Endothelial cell of umbilical vein (primary cell): ENCODE results near the gene AGGF1. TPM values are rescaled to one million over a fixed set of nuclear protein-coding genes. Genes with fewer than 3 reads are reported as not detected.

ENCODE experiments used
- BruUV-seq: library from RNA; stranded (reverse); fragments of 400-500 nt; replicated peaks from 2 replicates; lab custom pipeline; 2021; lab: Mats Ljungman, UMichigan
- CTCF ChIA-PET: fragments of 300-600, 350-600 bp; sonication (Branson Sonifier 250); formaldehyde crosslinking; loops from one replicate; lab custom pipeline; 2021; ENCODE audit warnings: antibody characterized with exemption, inconsistent platforms; lab: Charles Lee
- POLR2A ChIA-PET: fragments of 300-600, 350-600 bp; sonication (Branson Sonifier 250); formaldehyde crosslinking; loops from one replicate; lab custom pipeline; 2021; ENCODE audit warnings: antibody characterized with exemption, inconsistent platforms; lab: Charles Lee
- DNase-seq: peaks from one replicate; pipeline ENCODE4 v3.0.0-alpha.2; 2011; ENCODE audit warnings: low read depth, low spot score
- FAIRE-seq: peaks from 2 replicates; lab custom pipeline; 2011; peaks lifted over from hg19 to GRCh38; lab: Jason Lieb, UNC
- H2AFZ ChIP-seq: 2 replicates; pipeline ENCODE4 v1.6.0; 2012; ENCODE audit warnings: low read depth, low read length, control low read depth, inconsistent platforms
- H3K27ac ChIP-seq: 2 replicates; pipeline ENCODE4 v1.5.1; 2011; ENCODE audit warnings: low read depth, mild to moderate bottlenecking, control low read depth, low read length, moderate library complexity; ENCODE audit not compliant: insufficient read depth
- H3K27me3 ChIP-seq, 2 experiments: 2 replicates each; pipeline versions ENCODE4 v1.6.0 to v1.6.1; 2011; ENCODE audit warnings: low read length in 2 of 2, mixed read lengths in 1 of 2; ENCODE audit not compliant: control insufficient read depth in 2 of 2, insufficient read depth in 2 of 2
- H3K36me3 ChIP-seq, 2 experiments: 2 replicates in 1 of 2; 3 replicates in 1 of 2; pipeline ENCODE4 v1.5.1; 2011; ENCODE audit warnings: low read length in 2 of 2, mild to moderate bottlenecking in 1 of 2, moderate library complexity in 1 of 2; ENCODE audit not compliant: control insufficient read depth in 2 of 2, insufficient read depth in 2 of 2; ENCODE audit errors: extremely low read depth in 1 of 2
- H3K4me1 ChIP-seq: 3 replicates; pipeline ENCODE4 v1.5.1; 2011; ENCODE audit warnings: mild to moderate bottlenecking, low read length; ENCODE audit not compliant: control insufficient read depth, insufficient read depth; ENCODE audit errors: extremely low read depth
- H3K4me2 ChIP-seq: 2 replicates; pipeline ENCODE4 v1.6.1; 2011; ENCODE audit warnings: low read length, control low read depth, mixed read lengths; ENCODE audit not compliant: insufficient read depth
- H3K4me3 ChIP-seq, 3 experiments: fragments of 200-600 bp in 1 of 3; sonication (generic), shearing (Covaris generic) in 1 of 3; replicated peaks in 1 of 3; 2 replicates each; pipeline ENCODE4 v1.5.1; 2011 to 2016; ENCODE audit warnings: control low read depth in 3 of 3, low read length in 3 of 3, mild to moderate bottlenecking in 2 of 3, inconsistent platforms in 1 of 3, low read depth in 1 of 3, moderate library complexity in 1 of 3; ENCODE audit not compliant: insufficient read depth in 1 of 3
- H3K79me2 ChIP-seq: 2 replicates; pipeline ENCODE4 v1.6.0; 2012; ENCODE audit warnings: low read length, inconsistent platforms; ENCODE audit not compliant: control insufficient read depth, insufficient read depth
- H3K9ac ChIP-seq: replicated peaks from 2 replicates; pipeline ENCODE3; 2011; ENCODE audit warnings: low read length, control low read depth; ENCODE audit not compliant: insufficient read depth; ENCODE audit errors: extremely low read depth
- H3K9me1 ChIP-seq: replicated peaks from 3 replicates; pipeline ENCODE4 v1.6.0; 2011; ENCODE audit warnings: mild to moderate bottlenecking, low read length; ENCODE audit not compliant: control insufficient read depth, insufficient read depth; ENCODE audit errors: extremely low read depth
- H3K9me3 ChIP-seq: replicated peaks from 2 replicates; pipeline ENCODE4 v1.5.1; 2012; ENCODE audit warnings: low read length, inconsistent platforms; ENCODE audit not compliant: control insufficient read depth, insufficient read depth
- H4K20me1 ChIP-seq: replicated peaks from 2 replicates; pipeline ENCODE3; 2011; ENCODE audit warnings: mild to moderate bottlenecking, low read length; ENCODE audit not compliant: control insufficient read depth, insufficient read depth; ENCODE audit errors: extremely low read depth
- EZH2 ChIP-seq: IDR thresholded peaks from 2 replicates; pipeline ENCODE4 v1.6.1; 2012; ENCODE audit warnings: borderline replicate concordance, low read depth, mild to moderate bottlenecking, moderate library complexity, low read length, inconsistent platforms; ENCODE audit not compliant: severe bottlenecking
- FOS ChIP-seq: IDR thresholded peaks from 2 replicates; pipeline ENCODE4 v1.6.1; 2011; ENCODE audit warnings: mild to moderate bottlenecking, low read length, moderate library complexity, borderline replicate concordance; ENCODE audit not compliant: insufficient read depth
- GATA2 ChIP-seq: IDR thresholded peaks from 2 replicates; pipeline ENCODE4 v1.7.0; 2011; ENCODE audit warnings: low read depth, mild to moderate bottlenecking, moderate library complexity, mixed read lengths, low read length; ENCODE audit not compliant: insufficient read length, insufficient read depth
- MAX ChIP-seq: IDR thresholded peaks from 2 replicates; pipeline ENCODE4 v1.6.1; 2011; ENCODE audit not compliant: insufficient read depth, insufficient read length
- POLR2A ChIP-seq: IDR thresholded peaks from 2 replicates; pipeline ENCODE4 v1.6.1; 2012; ENCODE audit warnings: low read depth, mild to moderate bottlenecking, control low read depth, low read length
- POLR2AphosphoS5 ChIP-seq: IDR thresholded peaks from 2 replicates; pipeline ENCODE4 v1.6.1; 2012; ENCODE audit warnings: low read depth, mild to moderate bottlenecking, control low read depth, low read length, moderate library complexity; ENCODE audit not compliant: insufficient read depth
- dilution Hi-C: fragments of 300-500 bp; cut with MboI; formaldehyde crosslinking; loops from one replicate; pipeline ENCODE4 v1.15.0; 2019; ENCODE audit warnings: low sequenced_read_pairs; ENCODE audit not compliant: extremely low pct_ligation_motif_present
- intact Hi-C: fragments of 100-400 bp; cut with micrococcal nuclease; formaldehyde crosslinking; loops from one replicate; pipeline ENCODE4 v1.10.0; 2022
- polyA plus RNA-seq, 4 experiments: library from polyadenylated mRNA; depleted of rRNA in 3 of 4; stranded (reverse) in 3 of 4; unstranded in 1 of 4; fragments of >200 nt; gene quantifications; 2 replicates each; pipeline versions ENCODE4 v1.2.1 to v1.2.3, GENCODE V29; 2011 to 2012; ENCODE audit warnings: missing spikeins in 1 of 4
- total RNA-seq: library from RNA; stranded (reverse); gene quantifications from 2 replicates; pipeline ENCODE4 v1.2.3, GENCODE V29; 2021
- TF ChIP-seq, protein P1 (sequence below), 2 donors: IDR thresholded peaks; 1 replicate in 1 of 2; 2 replicates in 1 of 2; pipeline ENCODE4 v1.5.1; 2011; ENCODE audit warnings: low read length in 2 of 2, mild to moderate bottlenecking in 2 of 2, moderate library complexity in 2 of 2, control low read depth in 1 of 2, inconsistent platforms in 1 of 2, low read depth in 1 of 2; ENCODE audit not compliant: insufficient read depth in 1 of 2; ENCODE audit errors: extremely low read depth in 1 of 2

AGGF1 gene
- total and polyA plus RNA-seq, 2 donors (not counting 3 experiments of a cell fraction or from before 2014, with no cell fraction given), result 6.7 to 19.9 TPM

DNA sequence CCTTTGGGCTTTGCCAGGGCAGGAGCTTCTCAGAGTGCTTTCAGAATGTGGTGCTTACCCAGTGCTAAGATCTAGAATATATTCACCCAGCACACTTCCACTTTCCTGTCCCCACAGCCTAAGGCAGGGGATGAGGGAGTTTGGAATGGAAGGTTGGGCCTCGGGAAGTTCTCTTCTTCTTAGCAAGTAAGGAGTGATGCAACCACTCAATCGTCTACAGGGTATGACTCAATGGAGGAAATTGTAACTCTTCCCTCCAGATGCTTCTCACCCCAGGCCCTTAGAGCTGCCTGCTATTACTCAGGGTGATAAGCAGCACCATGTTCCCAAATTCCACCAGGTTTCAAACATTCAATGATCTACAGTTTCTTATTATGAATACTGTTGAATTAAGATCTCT is 30.8 kb upstream of the AGGF1 start:
- Histone ChIP-seq H3K9me1 (no peaks in the 10 kb centered on the region), H3K27ac (no peak overlapping the region), H3K27me3 (peaks cover 2 to 8% of the 10 kb centered on the region in 2 experiments), H3K9me3 (no peaks in the 10 kb centered on the region), H3K79me2 (no peaks in the 10 kb centered on the region), H4K20me1 (peaks cover 2% of the 10 kb centered on the region), H3K36me3 (no peaks in the 10 kb centered on the region), H3K9ac (no peak overlapping the region), H2AFZ (no peak overlapping the region), H3K4me2 (no peak overlapping the region), H3K4me1 (no peaks in the 10 kb centered on the region), H3K4me3 (no peak overlapping the region)
- no peak for TF ChIP-seq GATA2
- TF ChIP-seq, protein P1, sequence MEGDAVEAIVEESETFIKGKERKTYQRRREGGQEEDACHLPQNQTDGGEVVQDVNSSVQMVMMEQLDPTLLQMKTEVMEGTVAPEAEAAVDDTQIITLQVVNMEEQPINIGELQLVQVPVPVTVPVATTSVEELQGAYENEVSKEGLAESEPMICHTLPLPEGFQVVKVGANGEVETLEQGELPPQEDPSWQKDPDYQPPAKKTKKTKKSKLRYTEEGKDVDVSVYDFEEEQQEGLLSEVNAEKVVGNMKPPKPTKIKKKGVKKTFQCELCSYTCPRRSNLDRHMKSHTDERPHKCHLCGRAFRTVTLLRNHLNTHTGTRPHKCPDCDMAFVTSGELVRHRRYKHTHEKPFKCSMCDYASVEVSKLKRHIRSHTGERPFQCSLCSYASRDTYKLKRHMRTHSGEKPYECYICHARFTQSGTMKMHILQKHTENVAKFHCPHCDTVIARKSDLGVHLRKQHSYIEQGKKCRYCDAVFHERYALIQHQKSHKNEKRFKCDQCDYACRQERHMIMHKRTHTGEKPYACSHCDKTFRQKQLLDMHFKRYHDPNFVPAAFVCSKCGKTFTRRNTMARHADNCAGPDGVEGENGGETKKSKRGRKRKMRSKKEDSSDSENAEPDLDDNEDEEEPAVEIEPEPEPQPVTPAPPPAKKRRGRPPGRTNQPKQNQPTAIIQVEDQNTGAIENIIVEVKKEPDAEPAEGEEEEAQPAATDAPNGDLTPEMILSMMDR (IDR thresholded peaks at IDR 0.05; ENCODE audit: extremely low read depth in 1 of 2, insufficient read depth in 1 of 2, low read depth in 1 of 2, low read length in 2 of 2), result no peak
- TF ChIP-seq MAX, result no peak
- no peak for TF ChIP-seq POLR2AphosphoS5
- no peak for TF ChIP-seq POLR2A
- no peak for TF ChIP-seq EZH2
- no peak for TF ChIP-seq FOS
- FAIRE-seq (no peak), DNase-seq (no peak)
- ChIA-PET CTCF (no interaction called here), POLR2A (no interaction called here)
- intact Hi-C loops, result no loop called here
- no TSS peak for BruUV-seq
- dilution Hi-C loops, result no loop called here
